ENCODE data around the gene TMEM31.

TMEM31 gene

GRCh38 chrX:103710609-103711008 is at the start of gene TMEM31:
Gene TMEM31, plus strand, starts transcription at chrX:103710909. Its CDS starts 1,350 bp downstream, at chrX:103712259.
- no peak for DNase-seq

GRCh38 chrX:103663981-103664762 is 46.5 kb upstream of the TMEM31 start:
- DNase-seq: no peak

GRCh38 chrX:103666202-103667107 is 44.3 kb upstream of the TMEM31 start:
- DNase-seq: no peak

- no peak for DNase-seq
These were observed 41.0 kb upstream of the TMEM31 start for GRCh38 chrX:103669745-103670144.

- no peak for DNase-seq
These were observed 35.9 kb upstream of the TMEM31 start for GRCh38 chrX:103674531-103675454.

- no peak for DNase-seq
These were observed 32.3 kb upstream of the TMEM31 start for GRCh38 chrX:103678199-103678993.

- DNase-seq: no peak
These were observed 29.3 kb upstream of the TMEM31 start for GRCh38 chrX:103681443-103681842.

GRCh38 chrX:103685396-103685795 is 25.3 kb upstream of the TMEM31 start:
- DNase-seq: peak; percentile 41

- peak; percentile 97 for DNase-seq
These were observed 24.3 kb upstream of the TMEM31 start, which contains the start of gene MORF4L2 for GRCh38 chrX:103686199-103687072. Gene MORF4L2, minus strand, starts transcription at chrX:103686699. Its CDS starts 9,672 bp downstream, at chrX:103677027.

- DNase-seq: peak; percentile 88
These were observed 23.5 kb upstream of the TMEM31 start for GRCh38 chrX:103687073-103687695.

- peak; percentile 78 for DNase-seq
These were observed 23.0 kb upstream of the TMEM31 start for GRCh38 chrX:103687696-103688201.

GRCh38 chrX:103688946-103689345 is 21.8 kb upstream of the TMEM31 start:
- DNase-seq: peak; percentile 72

GRCh38 chrX:103691059-103691458 is 19.6 kb upstream of the TMEM31 start:
- no peak for DNase-seq

GRCh38 chrX:103697687-103698086 is 13.0 kb upstream of the TMEM31 start:
- DNase-seq: no peak

- DNase-seq: no peak
These were observed 11.5 kb upstream of the TMEM31 start for GRCh38 chrX:103699243-103699642.

GRCh38 chrX:103704863-103705262 is 5.8 kb upstream of the TMEM31 start:
- no peak for DNase-seq

- DNase-seq: no peak
These were observed 6.3 kb downstream of the TMEM31 start for GRCh38 chrX:103716962-103717361.

GRCh38 chrX:103718120-103718519 is 7.4 kb downstream of the TMEM31 start:
- DNase-seq: no peak

- DNase-seq: no peak
These were observed 11.8 kb downstream of the TMEM31 start for GRCh38 chrX:103722505-103722904.

- no peak for DNase-seq
These were observed 15.8 kb downstream of the TMEM31 start for GRCh38 chrX:103726477-103726876.

Data from hematopoietic multipotent progenitor cell treated with erythropoietin and hydrocortisone succinate and interleukin-3 and kit ligand, for 4 days (in vitro differentiated cells).